GM18511 (cell line): ENCODE measurements around the gene RNF39.
"Not testable (repeated sequence)": the region's sequence is repeated elsewhere in the genome, so short reads cannot be mapped to it uniquely, and the experiment has no call there.

Experiments
- ATAC-seq: cut with Tn5 transposase; IDR thresholded peaks from one replicate; pipeline ENCODE4 v1.9.1; 2021; ENCODE audit warnings: mild to moderate bottlenecking, moderate library complexity; ENCODE audit not compliant: unreplicated experiment

The RNF39 gene

DNA sequence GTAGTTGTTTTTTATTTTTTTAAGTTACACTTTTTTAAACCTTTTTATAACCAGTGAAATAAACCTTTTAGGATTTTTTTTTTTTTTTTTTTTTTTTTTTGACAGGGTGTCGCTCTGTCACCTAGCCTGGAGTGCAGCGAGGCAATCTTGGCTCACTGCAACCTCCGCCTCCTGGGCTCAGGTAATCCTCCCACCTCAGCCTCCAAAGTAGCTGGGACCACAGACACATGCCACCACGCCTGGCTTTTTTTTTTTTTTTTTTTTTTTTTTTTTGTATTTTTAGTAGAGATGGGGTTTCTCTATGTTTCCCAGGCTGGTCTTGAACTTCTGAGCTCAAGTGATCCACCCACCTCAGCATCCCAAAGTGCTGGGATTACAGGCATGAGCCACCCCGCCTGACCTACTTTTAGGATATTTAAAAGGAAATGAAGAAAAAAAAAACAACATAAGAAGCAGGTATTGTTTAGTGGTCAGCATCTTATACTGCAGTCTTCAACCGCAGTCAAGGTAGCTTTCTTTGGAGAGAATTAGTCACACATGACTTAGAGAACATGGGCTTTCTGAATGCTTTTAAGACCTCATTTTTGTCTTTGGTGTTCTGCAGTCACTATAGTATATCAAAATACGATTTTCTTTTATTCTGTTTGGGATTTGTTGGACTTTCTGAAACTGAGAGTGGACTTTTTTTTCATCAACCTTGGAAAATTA lies 12.9 kb downstream of the RNF39 start:
- no peak for ATAC-seq

DNA sequence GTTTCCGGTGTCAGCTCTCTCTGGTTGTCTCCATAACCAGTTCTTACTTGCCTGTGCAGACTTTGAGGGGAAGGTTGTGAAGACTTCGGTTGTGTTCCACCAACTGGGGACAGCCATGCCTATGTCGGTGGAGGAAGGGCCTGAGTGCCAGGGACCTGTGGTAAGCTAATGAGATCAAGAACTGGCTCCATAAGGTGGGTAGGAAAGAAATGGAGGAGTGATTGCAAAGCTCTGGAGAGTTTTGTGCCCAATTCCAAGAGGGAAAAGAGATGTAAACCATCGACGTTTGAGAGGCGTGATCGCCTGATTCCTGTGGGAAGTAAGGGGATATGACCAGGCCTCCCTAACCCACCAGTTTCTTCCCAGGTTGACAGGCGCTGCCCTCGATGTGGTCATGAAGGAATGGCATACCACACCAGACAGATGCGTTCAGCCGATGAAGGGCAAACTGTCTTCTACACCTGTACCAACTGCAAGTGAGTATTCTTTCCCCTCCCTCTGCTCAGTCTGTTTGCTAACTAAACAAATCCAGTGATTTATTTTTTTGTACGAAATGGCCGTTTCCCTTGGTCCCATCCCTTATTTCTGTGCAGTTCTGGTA lies 13.6 kb downstream of the RNF39 start:
- peak; percentile 22 for ATAC-seq

GRCh38 chr6:30061092-30061857 lies 14.3 kb downstream of the RNF39 start, which contains the start of gene POLR1H:
POLR1H (plus strand) TSS chr6:30061265; CDS start chr6:30061525, 260 bp downstream.
- peak; percentile 93 for ATAC-seq

DNA sequence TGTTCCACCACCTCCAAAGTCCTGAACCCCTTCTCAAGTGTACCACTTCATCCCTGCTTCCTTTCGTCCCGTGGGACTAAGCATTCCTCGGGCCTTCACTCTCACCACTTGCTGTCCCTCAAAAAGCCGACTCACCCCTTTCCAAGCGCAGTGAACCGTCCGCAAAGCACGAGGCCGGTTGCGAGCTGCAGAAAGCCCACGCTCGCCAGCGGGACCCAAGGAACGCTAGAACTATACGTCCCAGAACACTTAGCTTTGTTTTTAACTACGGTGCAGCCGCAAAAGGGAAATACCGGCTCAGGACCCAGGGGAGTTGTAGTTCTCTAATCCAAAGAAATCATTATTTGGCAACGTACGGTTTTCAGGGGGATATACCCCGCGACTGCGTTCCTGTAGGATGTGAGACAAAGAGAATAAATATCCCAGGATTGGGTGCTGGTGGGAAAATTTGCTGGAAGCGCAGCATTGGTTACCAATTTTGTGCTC lies 14.9 kb downstream of the RNF39 start:
- peak; percentile 31 for ATAC-seq

DNA sequence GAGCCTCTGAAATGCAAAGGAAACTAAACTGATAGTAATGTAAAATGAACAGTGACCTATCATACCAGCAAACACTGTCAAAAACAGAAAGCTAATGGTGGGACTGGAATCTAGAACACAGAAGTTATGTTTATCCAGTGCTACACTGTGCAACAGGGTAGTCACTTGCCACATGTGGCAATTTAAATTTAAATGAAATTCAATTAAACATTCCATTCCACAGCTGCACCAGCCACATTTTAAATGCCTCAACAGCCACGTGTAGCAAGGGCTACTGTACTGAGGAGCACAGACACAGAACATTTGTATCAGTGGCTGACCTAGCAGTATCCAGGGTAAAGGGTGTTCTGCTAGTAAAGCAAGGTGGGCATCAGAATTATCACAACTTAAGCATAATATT lies 20.1 kb downstream of the RNF39 start:
- ATAC-seq: no peak

GRCh38 chr6:30053682-30054081 lies 21.9 kb downstream of the RNF39 start:
- ATAC-seq: no peak

- no peak for ATAC-seq
Measured at GRCh38 chr6:30047220-30047619, 28.3 kb downstream of the RNF39 start.

- no peak for ATAC-seq
Measured at GRCh38 chr6:30044630-30045029, 30.9 kb downstream of the RNF39 start.

DNA sequence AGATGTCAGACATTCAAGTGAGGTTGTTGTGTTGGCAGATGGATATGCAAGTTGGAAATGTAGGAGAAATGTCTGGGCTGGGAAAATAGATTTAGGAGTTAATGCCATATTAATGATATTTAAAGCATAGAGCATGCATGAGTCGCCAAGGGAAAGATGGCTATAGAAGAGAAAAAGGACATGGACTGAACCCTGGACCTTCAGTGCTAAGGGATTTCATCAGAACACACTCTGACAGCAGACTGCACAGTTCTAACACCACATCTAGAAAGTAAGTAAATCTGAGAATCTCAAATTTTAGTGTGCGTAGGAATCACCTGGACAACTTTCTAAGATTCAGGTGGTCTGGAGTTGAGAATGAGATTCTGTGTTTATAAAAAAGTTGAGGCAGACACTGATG lies 31.8 kb downstream of the RNF39 start:
- ATAC-seq: no peak

DNA sequence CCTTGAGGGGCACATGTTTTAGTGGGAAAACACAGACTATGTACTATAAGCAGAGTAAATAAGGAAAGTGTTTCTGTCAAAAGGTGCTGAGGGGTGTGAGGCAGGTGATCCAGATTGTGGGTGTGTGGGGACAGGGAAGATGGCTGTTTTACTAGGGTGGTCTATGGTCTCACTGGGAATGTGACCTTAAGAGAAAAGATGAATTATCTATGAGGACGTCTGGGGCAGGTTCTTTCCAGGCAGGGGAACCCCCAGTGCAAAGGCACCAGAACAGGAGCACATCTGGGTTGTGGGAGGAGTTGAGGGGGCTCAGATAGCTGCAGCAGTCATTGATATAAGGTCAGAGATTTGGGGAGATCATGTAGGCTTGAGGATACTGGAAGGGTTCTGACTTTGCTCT lies 32.7 kb downstream of the RNF39 start:
- ATAC-seq: no peak

GRCh38 chr6:30042476-30042875 lies 33.1 kb downstream of the RNF39 start:
- no peak for ATAC-seq

GRCh38 chr6:30041821-30042220 lies 33.7 kb downstream of the RNF39 start:
- ATAC-seq: no peak

DNA sequence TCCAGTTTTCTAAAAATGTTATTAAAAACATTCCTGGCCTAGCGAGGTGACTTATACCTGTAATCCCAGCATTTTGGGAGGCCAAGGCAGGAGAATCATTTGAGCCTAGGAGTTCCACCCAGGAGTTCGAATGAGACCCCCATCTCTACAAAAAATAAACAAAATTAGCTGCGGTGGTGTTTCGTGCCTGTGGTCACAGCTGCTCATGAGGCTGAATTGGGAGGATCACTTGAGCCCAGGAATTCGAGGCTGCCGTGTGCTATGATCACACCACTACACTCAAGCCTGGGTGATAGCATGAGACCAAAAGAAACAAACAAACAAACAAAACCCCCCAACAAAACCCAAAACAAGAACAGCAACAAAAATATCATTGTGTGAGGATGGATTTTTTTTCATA lies 34.3 kb downstream of the RNF39 start:
- no peak for ATAC-seq

- ATAC-seq: no peak
Measured at GRCh38 chr6:30037182-30037788, 38.3 kb downstream of the RNF39 start.

DNA sequence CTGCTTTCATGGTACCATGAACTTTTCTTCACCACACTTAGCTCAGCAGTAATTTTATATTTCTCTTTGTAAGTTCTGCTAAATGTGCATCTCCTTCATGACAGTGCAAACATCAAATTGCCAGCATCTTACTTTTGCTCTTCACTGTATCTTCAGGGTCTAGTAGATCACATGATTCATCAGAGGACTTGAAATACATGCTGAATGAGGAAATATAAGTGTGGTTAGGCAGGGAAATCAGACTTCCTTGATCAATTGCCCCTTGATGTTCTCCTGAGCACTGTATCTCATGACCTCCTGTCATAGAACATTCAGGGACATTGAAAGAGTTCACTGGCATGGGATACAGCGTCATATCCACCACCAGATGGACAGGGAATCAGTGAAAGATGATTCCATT lies 39.8 kb downstream of the RNF39 start:
- ATAC-seq: no peak

- not testable (repeated sequence) for ATAC-seq
Measured at GRCh38 chr6:30033440-30033839, 42.1 kb downstream of the RNF39 start.

GRCh38 chr6:30031381-30031780 lies 44.2 kb downstream of the RNF39 start:
- ATAC-seq: no peak

- ATAC-seq: no peak
Measured at GRCh38 chr6:30029588-30029987, 46.0 kb downstream of the RNF39 start.

GRCh38 chr6:30025186-30025585 lies 50.4 kb downstream of the RNF39 start:
- no peak for ATAC-seq

DNA sequence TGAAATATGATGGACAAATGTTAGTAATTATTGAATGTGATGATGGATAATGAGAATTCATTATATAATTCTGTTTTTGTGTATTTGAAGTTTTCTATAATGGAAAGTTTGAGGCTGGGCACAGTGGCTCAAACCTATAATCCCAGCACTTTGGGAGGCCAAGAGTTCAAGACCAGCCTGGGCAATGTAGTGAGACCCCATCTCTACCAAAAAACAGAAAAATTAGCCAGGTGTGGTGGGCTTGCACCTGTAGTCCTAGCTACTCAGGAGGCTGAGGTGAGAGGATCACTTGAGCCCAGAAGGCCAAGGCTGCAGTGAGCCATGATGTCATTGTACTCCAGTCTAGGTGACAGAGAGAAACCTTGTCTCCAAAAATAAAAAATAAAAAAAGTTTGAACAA lies 52.9 kb downstream of the RNF39 start:
- ATAC-seq: not testable (repeated sequence)

DNA sequence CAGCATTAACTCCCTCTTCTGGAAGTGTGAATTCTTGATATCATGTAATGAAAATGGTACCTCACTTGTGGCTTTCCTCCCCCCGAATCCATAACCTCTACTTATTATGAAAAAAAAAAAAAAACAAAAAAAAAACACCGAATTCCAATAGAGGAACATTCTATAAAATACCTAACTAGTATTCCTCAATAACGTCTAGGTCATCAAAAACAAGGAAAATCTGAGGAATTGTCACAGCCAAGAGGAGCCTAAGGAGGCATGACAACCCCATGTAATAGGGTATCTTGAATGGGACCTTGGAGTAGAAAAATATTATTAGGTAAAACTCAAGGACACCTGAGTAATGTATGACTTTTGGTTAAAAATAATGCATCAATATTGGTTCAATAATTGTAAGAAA lies 53.4 kb downstream of the RNF39 start:
- ATAC-seq: no peak
